Mesenteric fat pad (tissue), 1 donor: ENCODE results near the gene NALCN. TPM values are rescaled to one million over a fixed set of nuclear protein-coding genes. Genes with fewer than 3 reads are reported as not detected.

Experiments
- DNase-seq: peaks from one replicate; pipeline ENCODE4 v3.0.0-alpha.2; 2020; ENCODE audit warnings: low spot score
- total RNA-seq: library from RNA; stranded (reverse); fragmentation: NEBNext Ultra II Directional; extraction: Animal tissue kit (Norgen Biotek cat#: 25700); gene quantifications from one replicate; pipeline ENCODE4 v1.2.1, GENCODE V29; 2021
- donor health status: DM: yes; HTN: yes; CAD: no.

The NALCN gene
- total RNA-seq, 1 donor from 2014 or later = 0.19 TPM

DNA sequence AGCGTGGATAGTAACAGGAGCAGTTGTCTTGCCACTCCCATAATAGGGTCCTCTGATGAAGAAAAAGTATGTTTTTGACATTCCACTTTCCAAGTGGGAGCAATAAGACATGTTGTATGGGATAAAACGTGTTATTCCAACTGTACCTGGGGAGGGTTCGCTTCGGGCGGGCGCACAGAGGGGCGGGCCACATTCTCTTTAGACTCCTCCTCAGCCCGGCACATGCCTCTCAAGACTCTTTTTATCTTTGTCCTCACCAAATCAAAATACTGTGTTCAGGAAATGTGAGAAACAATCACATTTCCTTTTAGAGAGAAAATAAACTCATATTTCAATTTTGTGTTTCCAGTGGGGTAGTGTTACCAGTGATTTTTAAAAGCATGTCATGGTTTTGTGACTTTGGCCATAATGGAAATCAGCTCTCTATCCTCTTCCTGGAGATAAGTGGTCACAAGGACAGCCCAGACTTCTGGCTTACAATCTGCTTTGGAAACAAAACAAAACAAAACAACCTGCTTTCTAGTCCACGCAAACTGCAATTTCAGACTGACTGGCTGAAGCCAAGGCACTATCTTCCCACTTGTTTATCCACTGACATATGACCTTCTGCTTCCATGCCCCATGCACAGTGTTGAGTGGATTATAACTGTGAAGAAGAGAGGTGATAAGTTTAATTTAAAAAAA lies 276.1 kb downstream of the NALCN start:
- no peak for DNase-seq

DNA sequence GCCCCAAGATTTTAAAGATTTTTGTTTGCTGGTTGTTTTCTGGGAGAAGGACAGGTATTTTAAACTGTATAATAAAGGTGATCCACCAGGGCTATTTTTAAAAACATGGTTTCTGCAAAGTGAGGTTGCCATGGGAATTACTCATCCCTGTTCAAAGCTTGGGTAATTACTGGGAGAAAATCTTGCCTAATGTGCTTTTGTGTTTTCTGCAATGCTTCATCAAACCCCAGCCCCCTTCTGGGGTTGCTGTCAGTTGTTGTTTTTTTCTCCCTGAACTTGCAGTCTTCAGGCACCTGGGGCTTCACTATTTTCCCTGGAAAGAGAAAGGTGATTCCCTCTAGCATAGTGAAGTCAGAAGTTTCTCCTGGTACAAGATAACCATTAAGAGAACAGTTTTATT lies 277.2 kb downstream of the NALCN start:
- DNase-seq = no peak

DNA sequence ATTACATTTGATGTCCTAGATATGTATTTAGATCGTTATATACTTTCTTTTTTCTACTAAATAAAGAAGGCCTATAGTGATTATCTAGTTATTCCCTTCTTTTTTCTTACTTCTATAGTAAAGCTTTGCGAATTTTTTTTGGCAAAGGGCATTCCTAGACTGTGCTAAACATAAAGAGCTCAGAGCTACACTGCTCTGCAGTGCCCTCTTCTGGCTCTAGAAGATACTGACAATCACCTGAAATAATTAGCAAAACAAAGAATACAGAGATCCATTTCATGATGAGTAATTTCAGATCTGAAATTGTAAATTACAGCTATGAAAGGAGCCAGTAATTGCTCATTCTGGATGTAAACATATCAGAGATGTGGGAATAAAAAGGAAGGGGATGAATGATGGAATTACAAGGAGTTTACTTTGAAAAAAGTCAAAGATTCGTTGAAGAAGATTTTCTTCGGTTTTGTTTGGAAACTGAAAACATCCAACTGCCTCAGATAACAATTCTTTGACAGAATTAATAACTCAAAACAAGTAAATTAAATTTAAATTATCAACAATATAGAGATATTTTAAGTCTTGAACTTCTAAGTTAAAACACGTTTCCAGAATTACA lies 288.5 kb downstream of the NALCN start:
- no peak for DNase-seq

DNA sequence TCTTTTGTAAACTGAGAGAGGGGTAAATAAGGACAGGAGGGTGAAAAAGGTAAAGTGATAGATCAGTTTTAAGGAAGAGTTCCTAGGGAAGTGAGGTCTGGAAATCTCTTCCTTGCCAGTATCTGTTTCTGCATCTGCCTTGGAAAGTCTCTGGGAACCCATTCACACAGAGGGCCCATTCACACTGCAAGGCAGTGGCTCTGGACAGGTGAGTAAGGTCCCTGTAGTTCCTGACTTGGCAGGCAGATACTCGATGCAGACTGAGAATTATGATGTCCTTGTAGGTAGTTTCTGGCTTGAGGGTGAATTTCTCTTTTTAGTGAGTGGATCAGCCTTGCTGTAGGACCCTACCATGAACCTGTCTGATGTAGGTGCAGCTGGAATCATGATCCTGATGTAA lies 293.3 kb downstream of the NALCN start:
- no peak for DNase-seq

DNA sequence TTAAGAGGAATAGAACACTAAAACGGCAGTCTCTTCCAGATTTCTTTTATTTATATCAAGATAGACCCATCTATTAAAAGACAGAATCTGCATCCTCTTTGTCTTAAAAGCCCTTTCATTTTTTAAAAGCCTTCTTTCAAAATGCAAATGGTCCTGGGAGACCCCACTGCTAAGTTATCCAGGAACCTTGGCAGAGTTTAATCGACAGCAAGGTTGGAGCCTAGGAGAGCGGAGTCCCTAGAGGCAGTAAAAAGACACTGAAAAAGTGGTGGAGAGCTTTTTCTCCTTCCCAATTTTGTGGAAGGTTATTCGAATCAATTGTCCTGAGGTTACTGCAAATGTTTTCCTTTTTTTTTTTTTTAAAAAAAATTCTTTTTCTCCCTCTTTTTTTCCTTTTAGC lies 294.7 kb downstream of the NALCN start:
- no peak for DNase-seq

DNA sequence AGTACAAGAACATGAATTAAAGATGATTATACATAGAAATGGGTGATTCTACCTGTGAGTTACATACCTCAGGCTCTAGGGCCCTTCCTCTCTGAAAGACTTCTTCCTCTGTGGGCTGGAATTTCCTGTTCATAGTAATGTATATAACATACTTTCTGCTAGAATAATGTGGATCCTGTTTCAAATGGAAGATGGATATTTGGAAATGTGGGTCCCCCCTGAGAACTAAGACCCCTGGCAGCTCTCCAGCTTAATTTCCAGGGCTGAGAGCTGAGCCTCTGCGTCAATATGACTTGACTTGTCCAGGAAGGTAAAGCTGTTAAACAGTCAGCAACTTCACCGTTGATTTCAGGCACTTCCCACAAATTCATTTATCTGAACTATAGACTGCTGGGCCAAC lies 296.3 kb downstream of the NALCN start:
- no peak for DNase-seq

DNA sequence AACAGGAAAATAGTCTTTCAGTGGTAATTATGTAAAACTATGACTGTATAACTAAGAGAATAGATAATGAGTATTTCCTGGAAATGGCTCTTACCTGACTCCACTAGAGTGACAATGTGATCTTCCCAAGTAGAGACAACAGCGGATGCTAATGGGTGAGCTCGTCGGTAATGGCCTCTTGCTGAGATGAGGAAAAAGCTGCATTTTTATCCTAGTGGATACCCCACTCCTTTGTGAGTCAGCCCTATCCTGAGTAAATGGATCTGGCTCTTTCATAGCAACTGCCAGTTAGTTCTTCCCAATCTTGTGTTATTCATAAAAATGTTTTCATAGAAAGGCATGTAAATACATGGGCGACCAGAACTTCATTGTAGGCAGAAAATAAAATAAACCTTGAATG lies 299.5 kb downstream of the NALCN start:
- no peak for DNase-seq

DNA sequence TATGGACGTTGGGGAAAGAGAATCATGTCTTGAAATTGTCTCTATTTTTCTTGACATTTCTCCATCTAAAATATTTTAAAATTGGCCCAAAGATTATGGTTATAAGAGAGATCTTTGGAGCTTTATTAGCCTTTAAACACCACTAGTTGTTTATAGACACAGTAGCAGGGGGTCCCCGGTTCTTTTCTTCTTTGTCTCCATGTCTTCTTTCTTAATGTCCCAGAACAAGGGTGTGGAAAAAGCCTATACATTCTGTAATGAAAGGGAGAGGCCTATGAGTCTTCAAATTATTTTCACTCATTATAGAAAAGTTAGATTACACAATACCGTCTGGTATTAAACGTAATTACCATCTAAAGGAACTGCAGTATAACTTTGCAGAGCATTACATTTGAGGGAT lies 300.0 kb downstream of the NALCN start:
- DNase-seq = no peak

DNA sequence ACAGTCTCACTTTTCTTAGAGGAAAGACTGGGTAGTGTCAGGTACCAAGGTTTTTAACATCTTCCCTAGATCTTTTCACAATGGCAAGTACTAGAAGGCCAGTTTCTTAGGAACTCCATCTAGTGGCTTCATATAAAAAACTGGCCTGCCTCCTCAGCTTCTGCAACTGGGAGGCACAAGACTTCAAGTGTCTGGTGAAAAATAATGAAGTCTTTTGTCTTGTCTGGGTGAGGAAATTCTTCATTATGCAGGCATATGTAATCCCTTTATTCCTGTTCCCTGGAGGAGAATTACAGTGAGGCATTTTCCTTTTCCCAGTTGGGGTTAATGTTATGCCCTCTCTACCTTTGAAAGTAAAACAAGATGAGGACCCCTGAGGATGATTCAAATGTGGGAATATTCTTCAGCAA lies 300.5 kb downstream of the NALCN start:
- no peak for DNase-seq

DNA sequence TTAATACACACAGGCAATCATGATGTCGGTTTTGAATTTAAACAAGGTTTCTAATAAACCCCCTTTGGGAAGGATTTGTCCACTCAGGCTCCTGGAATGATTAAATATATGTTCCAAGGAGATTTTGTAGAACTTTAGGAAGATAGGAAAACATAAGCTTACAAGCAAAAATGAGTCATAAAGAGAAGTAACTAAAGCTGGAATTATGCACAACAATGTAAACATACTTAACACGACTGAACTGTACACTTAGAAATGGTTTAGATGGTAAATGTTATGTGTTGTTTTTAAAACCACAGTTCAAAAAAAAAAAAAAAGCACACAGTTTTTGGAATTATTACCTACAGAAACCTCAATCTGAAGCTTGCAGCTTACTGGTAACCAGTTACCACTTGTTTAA lies 304.4 kb downstream of the NALCN start:
- no peak for DNase-seq

DNA sequence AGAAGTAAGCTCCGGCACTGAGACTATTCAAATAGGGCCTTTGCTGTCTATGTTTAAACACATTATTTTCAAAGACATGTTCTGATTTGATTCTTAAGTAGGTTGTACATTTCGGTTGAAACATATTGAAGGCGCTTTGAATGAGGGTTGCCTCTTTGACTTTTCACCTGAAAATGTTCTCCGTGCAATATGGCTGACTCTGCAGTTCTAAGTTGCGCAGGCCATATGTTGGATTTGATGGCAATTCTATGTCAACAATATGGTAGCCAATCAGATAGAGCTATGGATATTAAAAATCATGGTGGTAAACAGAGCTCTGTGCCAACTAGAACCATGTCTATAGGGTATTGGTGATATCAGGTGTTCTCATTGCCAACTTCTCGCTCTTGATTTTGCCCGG lies 307.3 kb downstream of the NALCN start:
- DNase-seq = no peak

DNA sequence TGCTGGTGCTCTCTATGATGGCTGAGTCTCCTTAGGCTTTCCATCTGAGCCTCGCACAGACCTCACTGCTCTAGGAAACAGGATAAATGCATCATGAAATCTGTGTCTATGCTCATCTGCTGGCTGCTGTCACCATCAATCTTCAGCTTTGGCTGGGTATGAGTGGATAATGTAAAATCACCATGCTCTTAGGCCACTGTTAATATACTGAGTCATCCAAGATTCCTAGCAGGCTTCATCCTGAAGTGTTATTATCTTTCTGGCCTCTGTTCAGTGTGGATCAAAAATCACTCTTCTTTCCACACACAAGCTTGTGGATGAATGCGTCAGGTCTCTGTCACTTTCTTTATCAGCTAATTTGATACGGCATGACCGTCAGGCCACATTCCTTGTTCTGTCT lies 317.4 kb downstream of the NALCN start:
- DNase-seq = no peak

DNA sequence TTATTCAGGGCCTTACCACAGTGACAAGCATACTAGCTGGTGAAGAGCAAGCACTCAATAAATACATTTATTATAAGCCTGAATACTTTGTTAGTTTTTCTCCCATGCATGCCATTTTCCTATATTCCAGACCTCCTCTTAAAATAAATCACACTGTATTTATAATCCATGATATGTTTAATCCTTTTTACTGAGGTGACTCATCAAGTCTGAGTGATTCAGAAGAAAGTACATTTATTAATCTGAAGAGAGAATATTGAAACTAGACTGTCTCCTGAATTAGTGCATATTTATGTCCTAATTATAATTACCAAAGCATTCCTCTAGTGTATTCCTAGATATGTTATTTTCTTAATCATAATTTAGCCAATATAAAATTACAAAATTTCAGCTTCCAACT lies 323.3 kb downstream of the NALCN start:
- DNase-seq = no peak

DNA sequence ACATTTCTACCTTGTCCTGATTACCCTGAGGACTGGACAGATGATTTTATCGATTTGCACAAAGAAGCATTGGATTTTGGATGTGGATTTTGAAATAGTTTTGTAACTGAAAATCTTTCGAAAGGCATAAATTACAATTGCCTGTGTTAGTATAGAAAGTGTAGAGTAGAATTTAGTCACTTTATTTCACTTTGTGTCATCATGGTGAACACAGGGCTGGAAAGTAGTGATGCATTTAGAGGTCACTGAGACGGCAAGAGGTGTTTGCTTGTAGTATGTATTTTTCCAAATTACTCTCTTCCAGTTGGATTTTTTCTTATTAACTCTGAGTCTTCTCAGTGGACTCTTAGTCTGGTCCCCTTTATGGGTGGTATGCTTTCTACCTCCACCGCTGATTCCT lies 326.0 kb downstream of the NALCN start:
- DNase-seq = no peak

DNA sequence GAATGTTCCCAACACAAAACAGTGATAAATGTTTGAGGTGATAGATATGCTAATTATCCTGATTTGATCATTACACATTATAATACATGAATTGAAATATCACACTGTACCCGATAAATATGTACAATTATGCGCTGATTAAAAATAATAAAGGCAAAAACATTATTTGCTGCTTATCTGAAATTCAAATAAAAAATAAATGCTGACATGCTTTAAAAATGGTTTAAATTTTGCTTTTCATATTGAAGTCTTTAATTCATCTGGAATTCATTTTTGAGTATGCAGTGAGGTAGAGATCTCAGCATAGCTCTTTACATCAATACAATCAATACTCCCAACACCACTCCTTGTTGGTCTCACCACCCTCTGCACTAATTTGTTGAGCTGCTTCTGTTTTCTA lies 330.8 kb downstream of the NALCN start:
- no peak for DNase-seq

DNA sequence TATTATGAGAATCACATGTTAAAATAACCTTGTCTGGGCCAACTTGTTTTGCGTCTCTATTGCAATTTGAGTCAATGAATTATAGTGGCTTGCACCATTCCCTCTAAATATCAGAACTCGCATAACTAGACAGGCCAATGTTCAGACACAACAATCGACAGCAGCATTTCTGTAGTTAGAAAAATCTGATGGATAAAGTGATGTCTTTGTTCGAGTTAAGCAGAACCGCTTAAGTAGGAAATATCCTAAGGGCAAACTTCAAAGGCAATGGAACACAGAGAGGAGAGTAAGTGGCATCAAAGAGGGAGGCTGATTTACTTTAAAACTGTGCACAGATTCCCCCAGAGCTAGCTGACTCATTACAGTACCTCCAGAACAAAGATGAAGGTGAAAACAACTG lies 333.9 kb downstream of the NALCN start:
- no peak for DNase-seq

DNA sequence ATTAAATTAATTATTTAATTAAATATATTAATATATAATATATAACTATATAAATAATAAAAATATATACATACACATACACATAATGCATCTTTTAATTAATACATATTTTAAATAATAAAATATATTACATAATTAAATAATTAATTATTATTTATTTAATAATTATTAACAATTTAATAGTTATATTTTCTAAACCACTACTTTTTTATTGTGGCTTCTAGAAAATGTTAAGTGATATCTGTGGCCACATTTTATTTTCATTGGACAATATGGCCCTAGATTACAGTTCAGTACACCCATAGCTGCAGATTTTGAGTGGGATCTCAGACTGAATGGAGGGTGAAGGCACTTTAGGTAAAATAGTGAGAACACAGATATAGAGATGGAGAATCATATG lies 335.7 kb downstream of the NALCN start:
- DNase-seq = no peak

DNA sequence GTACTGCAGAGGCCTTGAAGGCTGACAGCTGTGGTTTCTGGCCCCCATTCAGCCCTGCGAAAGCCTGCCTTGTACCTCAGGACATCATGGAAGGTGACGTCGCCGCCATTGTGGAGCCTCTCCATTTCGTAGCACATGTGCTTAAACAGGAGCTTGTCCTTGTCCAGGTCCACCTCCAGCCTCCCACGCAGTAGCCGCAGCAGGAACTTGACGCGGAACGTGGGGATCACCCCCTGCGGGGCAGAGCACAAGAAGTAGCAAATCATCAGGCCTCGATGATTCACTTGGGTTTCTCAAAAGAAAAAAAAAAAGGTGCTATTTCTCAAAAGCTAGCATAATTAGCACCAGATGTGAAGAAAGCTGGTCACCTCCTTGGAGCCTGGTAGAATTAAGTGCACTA lies 351.0 kb downstream of the NALCN start:
- no peak for DNase-seq

DNA sequence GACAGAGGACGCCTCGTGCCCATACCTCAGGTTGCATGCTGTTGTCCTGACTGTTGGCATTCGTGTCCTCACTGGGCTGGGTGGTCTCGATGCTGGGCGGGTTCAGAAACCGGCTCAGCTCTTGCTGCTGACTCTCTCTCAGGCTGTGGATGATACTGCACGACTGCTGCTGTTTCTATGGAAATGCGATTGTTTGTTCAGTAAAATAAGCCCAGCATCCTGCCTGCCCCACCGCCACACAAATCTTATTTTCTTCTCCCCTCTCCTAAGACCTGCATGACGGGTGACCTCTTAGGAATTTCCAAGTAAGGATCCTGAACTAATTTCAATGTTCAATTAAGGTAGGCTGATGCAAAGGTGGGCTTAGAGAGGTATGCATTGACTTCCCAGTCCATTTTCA lies 356.5 kb downstream of the NALCN start:
- DNase-seq = no peak

DNA sequence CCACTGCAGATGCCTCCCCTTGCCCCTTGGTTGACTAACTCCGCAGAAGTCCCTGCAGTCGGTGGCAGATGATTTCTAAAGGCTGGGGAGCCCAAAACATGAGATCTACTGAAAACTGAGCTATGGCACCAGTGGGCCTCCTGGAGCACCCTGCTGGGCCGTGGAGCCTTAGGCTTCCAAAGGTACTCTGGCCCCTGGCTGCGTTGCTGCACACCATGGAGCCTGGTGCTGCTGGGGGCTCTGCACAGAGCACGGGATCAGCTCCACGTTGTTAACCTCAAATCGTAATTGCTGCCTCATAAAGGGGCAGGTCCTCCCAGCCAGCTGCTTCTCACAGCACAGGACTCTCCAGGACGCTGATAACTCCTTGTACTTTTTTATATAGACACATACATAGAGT lies 357.5 kb downstream of the NALCN start:
- no peak for DNase-seq

DNA sequence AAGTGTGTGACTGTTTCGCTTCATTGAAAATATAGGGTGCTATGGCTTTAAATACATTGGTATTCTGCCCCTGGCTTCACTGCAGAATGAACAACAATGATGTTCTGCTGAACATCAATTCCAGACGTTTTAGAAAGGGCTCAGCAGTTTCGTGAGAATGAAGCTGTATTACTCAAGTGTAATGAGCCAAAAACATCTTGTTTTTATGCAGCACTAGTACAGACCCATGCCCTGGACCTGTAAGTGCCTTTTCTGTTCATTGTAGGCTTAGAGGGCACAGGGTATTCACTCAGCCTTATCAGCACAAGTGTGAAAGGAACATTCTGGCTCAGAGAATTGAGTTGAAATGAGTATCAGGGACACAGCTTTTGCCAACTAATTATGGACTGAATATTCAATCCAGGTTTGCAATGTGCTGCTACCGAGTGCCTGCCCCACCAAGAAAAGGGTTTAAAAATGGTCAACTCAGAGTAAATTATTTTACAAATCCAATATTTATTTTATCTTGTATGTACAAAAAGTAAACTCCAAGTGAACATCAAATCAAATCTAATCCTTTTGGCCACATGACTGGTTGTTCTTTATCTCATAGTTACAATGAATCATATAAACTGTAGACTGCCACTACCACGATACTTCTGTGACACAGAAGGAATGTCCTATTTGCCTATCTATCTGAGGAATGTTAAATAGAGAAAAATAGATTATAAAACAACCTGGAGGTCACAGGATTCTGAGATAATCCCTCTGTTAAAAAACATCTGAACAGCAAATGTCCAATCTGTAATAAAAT lies 362.8 kb downstream of the NALCN start:
- no peak for DNase-seq

DNA sequence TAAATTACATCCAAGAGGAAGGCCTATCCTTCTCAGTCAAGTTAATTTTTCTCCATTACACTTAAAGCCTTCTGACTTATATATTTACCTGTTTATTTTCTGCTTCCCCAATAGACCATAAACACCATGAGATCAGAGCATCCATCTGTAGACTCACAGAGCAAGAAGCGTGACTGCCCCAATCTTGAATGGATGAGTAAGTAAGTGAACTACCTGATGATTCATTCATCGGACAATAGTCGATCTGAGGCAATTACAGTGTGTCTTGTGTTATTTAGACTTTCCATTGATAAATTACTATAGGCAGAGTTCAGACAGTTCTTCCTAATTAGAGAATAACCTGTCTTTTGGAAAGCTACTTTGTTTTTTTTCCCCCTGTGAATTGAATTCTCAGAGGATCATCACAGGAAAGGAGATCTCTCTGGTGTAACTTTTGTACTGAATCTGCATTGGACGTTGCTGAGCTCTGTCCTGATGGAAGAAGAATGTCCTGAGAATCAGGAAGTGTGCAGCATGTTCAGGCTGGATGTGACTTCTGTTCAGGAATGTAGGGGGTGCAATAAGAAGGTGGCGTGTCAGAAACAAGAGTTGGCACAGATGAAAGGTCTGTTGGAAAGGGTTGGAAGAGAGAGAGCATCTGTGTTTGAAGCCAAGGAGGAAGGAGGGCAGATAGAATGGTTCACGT lies 367.0 kb downstream of the NALCN start:
- DNase-seq = no peak
